HG03196 (cell line): ENCODE measurements around the gene IGSF5.
"Not testable (repeated sequence)": the region's sequence is repeated elsewhere in the genome, so short reads cannot be mapped to it uniquely, and the experiment has no call there.

ENCODE experiments used
- ATAC-seq: cut with Tn5 transposase; IDR thresholded peaks from one replicate; pipeline ENCODE4 v1.9.1; 2021; ENCODE audit not compliant: unreplicated experiment

IGSF5 gene

DNA sequence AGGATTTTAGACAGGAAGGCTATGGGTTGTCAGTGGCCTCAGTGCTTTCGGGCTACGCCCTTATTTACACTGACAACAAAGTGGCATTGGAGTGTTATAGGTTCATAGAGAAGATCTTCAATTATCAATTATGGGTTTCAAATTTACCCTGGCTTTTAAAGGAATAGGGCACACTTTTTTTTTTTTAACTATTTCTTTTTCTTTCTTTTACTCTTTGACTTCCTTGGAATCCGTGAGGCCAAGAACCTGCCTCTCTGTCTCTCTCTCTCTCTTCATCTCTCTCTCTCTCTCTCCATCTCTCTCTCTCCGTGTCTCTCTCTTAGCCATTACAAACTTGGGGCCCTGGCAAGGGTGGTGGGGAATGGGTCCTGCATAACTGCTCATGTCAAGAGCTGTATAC is at the start of gene IGSF5:
Gene IGSF5, plus strand, starts transcription at position 301 of the 400 bp plus-strand sequence. CDS start 327 bp downstream, outside the sequence.
- ATAC-seq: not testable (repeated sequence)

DNA sequence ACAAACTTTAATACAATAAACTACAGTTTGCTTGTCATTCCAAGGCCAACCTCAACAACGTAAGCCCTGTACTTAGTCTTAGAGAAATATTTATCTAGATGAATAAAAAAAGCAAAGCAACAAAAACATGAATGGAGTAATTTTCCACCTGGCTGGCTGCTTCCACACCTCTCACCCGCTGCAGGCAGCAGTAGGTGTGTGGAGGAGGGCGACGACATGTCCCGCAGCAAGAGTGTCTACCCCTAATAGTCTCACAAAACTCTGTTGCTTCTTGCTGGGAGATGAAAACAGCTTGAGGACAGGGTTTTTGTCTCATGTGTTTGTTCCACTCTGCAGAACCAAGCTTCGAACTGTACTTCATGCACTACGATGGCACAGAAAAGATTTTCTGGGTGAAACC is 48.8 kb upstream of the IGSF5 start:
- ATAC-seq: no peak

DNA sequence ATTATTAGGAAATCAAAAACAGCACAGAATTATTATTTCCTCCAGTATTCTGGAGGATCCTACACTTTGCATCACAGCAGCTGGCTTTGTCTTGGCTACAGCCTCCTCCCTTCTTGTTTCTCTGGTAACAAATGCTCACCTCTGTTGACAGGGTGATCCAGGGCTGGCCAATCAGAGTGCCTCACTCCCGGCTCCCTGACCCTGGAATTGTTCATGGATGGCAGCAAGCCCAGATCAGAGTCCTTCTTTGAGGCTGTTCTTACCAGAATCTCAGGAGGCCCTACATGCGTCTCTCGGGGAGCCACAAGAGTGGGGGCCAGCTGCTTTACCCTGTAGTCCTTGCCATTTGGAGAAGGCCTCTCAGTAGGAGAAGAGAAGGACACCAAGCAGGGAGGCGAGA is 48.4 kb upstream of the IGSF5 start:
- no peak for ATAC-seq

DNA sequence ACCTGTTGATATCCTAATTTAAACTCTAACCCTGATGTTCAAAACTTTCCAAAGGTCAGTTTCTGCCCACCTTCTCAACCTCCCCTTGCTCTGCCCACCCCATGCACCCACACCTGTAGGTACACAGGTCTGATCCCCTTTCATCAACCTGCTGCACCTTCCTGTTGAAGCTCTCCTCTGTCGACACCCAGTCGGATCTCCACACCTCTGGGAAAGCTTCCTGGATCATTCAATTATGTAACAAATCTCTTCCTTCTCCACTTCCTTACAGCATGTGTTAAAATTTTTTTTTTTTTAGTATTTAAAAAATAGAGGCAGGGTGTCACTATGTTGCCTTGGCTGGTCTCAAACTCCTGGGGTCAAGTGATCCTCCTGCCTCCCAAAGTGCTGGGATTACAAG is 44.7 kb upstream of the IGSF5 start:
- ATAC-seq: no peak

DNA sequence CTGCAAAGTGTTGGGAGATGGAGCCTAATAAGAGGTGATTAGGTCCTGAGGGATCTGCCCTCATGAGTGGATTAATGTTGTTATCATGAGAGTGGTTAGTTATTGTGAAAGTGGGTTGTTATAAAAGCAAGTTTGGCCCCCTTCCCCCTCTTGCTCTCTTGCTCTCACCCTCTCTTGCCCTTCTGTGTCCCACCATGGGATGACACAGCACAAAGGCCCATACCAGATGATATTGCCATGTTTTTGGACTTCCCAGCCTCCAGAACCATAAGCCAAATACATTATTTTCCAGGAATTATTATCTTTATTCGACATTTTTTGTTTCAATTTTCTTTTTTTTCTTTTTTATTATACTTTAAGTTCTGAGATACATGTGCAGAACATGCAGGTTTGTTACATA is 41.4 kb upstream of the IGSF5 start:
- no peak for ATAC-seq

DNA sequence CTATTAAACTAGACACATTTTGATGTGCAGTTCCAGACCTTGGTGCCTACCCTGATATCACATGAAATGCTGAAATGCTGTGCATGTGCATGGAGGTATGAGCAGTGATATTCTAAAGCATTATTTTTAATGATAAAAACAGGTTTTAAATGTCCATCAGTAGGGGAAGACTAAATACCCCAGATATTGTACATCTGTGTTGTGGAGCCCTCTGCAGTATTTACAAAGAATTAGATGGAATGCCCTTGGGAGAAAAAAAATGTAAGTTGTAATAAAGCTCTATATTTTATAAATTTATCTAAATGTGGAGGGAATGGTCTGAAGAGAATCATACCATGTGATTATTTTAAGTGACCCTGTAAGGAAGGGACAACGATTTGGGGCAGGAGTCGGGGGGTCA is 39.1 kb upstream of the IGSF5 start:
- no peak for ATAC-seq

DNA sequence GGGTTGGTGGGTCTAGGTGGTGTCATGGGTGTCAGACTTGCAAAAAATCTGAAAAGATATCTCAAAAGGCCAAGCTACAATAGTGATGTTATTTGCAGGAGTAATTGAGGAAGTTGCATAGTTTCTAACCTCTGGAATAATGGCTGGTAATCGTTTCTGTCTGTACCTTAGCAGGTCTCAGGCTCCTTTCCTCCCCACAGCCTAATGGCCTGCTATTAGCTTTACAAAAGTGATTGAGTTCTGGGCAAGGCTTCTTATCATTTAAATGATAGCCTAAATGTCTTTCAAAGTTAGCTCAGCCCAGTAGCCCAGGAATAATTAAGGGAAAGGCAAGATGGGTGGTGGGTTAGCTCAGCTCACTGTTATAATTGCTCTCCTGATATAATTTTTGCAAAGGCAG is 37.7 kb upstream of the IGSF5 start:
- ATAC-seq: no peak

DNA sequence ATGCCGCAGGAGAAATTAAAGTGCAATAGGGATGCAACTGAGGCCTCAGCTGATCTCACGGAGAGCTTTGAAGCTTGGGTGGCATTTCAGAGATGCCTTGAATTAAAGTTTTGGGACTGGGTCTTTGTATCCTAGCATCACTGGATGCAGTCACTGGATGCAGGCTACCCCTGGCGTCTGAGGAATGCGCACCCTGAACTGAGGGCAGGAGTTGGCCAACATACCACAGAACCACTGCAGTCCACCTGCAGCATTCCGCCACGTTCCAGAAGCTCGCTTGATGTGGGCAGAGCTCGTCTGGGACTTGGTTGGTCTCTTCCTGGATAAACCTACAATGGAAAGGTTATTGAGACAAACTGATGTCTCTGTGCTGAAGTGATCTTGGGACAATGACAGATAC is 34.1 kb upstream of the IGSF5 start:
- ATAC-seq: no peak

DNA sequence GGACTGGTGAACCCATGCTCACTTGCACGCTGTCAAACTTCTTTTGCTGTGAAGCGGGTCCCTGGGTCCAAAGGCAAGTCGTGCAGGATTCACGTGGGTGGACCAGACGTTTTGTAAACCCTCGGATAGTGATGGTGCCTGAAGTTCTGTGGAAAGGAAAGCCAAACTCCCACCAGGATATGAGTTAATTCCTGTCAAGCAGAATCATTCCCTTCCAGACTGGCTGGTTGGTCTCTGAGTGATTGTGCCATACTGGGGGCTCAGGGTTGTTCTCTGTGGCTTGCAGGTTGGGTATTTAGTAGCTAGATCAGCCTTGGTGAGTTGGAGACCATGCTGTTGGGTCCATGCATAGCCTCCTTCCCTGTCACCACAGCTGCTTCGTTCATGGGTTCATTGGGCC is 32.7 kb upstream of the IGSF5 start:
- ATAC-seq: no peak

DNA sequence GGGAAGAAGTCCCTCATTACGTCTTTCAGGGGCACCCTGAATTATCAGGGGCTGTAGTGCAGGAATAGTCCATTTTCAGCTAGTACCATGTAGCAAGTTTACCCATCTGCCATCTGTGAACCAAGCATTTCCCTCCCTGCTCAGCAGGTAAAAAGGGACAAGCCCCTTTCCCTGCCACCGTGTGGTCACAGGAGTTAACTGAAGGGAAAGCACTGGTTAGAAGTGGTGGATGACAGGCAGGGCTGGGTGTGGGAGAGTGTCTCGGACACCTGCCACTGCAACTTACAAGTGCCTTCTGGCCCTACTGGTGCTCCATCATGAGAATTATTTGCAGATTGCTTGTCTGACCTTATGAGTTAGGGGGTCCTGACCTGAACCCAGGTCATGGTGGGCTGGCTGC is 32.0 kb upstream of the IGSF5 start:
- no peak for ATAC-seq

DNA sequence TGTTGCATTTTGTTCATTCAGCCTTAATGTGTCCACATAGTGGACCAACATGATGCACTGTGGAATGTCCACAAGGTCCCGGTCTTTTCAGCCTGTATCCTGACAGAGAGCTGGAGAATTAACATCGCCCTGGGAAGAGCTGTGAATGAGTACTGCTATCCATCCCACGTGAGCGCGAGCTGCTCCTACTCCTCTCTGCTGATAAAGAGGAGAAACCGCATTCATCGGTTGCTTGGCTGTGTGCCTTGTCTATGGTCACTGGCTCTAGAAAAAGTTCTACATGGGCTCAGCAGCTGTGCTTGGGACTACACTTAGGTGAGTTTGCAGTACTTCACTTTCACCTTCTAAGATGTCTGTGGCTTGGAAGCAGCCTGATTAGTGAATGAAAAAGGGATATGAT is 31.1 kb upstream of the IGSF5 start:
- no peak for ATAC-seq

DNA sequence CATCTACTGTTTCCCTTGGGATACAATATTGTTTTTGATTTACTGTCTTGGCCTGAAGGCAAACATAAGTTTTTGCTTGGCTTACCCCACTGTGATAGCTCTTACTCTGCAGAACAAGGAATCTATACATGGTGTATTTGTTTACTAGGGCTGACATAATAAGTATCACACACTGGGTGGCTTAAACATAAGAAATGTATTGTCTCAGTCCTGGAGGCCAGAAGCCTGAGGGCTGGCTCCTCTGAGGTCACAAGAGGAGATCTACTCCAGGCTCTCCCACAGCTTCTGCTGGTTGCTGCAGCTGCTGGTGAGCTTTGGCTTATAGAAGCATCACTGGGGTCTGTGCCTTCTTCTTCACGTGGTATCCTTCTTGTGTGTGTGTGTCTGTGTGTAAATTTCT is 30.7 kb upstream of the IGSF5 start:
- ATAC-seq: no peak

DNA sequence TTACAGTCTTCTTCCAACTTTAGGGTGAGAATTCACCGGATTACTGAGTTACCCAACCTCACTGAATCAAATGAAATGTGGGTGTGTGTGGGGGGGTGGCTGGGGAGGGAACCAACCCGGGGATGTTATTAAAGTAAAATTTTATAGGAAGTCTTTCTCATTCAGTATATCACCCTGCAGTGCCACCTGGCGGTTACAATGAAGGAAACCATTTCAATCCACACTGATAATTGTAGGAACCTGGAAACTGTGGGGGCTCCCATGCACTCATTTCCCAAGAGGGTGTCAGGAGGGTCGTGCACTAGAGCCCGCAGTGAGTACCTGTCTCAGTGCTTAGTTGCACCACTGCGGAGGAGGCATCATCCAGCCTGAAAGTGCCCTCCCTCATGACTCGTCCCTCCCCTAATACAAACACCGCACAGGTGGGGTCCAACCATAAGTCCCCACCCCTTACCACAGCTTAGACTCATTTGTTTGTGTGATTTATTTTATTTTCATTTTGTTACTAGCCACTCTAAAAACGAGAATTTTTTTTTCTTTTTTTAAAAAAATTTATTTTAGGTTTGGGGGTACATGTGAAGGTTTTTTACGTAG is 29.1 kb upstream of the IGSF5 start:
- ATAC-seq: no peak

DNA sequence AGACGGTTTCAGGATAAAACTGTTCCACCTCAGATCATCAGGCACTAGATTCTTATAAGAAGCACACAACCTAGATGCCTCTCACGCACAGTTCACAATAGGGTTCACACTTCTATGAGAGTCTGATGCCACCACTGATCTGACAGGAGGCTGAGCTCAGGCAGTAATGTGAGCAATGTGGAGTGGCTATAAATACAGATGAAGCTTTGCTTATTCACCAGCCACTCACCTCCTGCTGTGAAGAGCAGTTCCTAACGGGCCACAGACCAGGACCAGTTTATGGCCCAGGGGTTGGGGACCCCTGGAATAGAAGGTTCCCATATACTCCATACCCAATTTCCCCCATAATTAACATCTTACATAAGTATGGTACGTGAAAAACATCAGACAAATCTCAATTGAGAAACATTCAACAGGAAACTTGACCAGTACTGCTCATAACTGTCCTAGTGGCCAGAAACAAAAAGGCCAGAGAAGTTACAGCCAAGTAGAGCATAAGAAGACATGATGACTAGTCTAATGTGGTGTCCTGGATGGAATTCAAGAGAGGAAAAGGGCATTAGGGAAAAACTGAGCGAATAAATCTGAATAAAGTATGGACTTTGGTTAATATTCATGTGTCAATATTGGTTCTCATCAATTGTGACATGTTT is 24.7 kb upstream of the IGSF5 start:
- ATAC-seq: no peak

DNA sequence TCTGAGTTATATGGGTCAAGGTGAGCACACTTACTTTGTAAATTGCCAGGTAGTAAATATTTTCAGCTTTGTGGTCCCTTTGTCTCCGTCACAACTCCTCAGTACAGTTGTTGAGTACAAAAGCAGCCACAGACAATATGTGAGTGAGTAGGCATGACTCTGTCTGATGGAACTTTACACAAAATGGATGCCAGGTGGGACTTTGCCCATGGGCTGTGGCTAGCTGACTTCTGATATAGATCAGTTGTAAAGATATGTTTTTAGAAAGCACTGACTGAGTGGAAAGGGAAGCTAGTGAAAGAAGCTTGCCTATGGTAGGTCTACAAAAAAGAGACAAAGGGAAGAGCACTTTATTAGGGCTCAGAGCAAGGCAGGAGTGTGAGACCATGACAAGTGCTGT is 23.1 kb upstream of the IGSF5 start:
- ATAC-seq: no peak

DNA sequence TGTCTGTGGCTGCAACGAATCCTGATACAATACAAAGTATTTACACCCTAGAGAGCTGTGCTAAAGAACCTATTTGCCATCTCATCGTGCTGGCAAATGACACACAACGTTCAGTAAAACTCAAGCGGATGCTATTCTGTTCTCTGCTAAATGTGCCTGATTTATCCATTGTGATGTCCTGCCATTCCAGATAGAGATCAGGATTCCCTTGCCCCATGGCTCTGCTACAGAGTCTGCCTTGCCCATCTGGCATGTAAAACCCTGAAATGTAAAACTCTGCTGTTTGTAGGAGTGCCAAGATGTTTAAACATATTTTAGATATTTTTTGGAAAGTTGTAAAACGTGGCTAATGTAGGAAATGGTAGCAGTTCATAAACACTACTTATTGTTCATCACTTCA is 20.0 kb upstream of the IGSF5 start:
- no peak for ATAC-seq

DNA sequence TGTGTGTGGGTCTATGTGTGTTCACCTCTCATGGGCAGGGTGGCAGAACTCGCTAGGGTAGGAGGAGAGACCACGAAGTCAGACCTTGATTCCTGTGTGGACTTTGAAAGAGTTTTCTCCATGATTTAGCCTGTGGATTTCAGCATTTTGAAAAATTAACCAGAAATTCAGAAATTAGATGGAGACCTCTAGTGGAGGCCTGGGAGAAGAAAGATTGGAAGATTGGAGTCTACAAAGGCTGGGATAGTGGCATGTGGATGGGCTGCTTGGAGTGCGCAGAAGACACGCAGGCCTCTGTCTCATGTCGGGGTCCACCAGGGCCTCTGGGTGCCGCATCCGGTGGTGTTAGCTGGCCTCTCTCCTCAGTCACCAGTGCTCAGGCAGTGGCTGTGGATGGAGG is 18.9 kb upstream of the IGSF5 start:
- no peak for ATAC-seq

DNA sequence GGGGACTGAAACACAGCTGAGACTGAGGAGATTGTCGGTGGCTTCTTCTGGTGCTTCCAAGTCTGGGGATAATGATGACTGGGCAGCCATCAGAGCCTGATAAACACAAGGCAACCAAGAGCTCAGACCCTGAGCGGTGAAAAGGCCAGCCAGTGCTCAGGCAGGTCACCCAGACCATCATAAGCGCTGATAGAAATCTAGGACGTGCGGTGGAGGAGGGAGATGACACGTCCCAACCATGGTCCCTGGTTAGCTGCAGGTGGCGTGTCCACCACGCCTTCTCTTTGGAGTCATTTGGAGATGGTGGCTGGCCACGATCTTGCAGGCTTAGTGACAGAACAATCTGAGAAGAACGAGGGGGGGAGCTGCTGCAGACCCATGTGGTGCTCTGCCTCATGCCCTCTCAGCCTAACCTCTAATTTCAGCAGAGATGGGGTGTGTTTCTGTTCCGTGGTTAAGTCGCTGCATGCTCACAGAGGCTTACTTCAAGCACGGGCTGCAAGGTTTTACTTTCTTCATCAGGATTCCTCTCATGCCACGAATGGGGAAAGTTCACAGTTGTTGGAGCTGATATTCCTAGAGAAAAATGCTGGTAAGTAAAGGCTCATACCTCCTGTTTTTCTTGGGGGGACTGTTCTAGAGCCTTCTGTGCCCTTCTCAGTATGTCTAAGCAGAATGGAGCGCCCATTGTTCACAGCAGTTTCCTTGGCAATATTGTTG is 17.4 kb upstream of the IGSF5 start:
- ATAC-seq: no peak

DNA sequence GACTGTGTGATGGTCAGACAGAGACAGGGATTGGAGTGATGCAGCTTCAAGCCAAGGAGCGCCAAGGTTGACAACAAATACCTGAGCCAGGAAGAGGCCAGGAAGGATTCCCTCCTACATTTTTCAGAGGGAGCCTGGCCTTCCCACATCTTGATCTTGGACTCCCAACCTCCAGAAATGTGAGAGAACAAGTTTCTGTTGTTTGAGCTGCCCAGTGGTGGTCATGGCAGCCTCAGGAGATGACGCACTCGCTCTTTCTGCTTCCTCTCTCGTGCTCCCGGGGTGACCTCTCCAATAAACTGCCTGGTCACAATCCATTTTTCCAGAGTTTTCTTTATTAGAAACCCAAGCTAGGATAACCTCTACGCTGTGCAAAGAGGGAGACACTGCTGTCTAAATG is 16.6 kb upstream of the IGSF5 start:
- no peak for ATAC-seq

DNA sequence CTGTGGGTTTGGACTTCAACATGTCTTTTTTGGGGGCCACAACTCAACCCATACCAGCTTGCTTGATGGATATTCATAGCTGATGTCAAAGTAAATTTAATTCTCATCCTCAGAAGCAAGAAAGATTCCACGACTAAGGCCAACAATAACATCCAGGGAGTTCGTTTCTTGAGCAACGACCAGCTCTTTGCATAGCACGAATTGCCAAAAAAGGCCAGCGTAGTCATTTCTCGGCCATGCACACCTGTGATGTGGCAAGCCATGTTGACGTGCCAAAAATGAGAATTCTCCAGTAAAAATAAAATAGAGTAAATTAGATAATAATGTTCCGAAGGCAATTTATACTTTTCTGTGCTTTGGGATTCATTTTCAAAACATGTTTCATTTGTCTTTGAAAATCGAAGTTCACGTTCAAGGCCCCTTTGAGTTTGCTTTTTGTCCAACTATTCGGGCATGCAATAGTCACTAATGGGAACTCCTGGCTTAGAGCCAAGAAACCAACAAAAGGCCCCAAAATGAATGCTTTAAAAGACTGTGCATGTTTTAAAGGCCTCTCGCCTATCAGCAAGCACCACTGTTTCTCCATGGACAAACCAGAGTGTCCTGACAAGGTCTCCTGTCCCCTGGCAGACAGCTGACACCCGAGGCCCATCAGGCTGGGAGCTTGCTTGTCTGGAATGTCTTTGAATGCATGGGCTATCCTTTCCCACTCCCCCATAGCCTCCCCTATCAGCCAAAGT is 14.4 kb upstream of the IGSF5 start:
- no peak for ATAC-seq

DNA sequence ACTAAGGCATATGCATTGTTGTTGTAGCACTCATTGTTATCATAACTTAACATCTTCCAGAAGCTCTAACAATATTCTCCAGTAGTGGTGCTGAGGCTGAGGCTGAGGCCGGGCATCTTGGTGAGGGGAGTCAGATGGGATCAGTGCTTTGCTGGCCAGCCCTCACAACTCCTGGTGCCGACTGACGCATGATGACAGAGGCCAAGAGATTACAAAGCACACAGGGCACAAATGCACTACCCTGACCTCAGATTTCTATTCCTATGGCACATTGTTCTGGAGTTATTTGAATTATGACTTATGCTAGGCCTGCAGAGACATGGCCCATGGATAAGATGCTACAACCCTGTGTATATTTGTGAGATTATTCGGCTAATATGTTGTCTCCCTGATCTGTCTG is 8.3 kb upstream of the IGSF5 start:
- ATAC-seq: no peak
